ENCODE results near the gene CDC27.

- TF ChIP-seq EGR1 (IDR thresholded peaks at IDR 0.05; ENCODE audit: low read depth) (no peak), CTCF (IDR thresholded peaks at IDR 0.05 in 2 of 3, conservative IDR thresholded peaks at IDR 0.05 in 1 of 3; ENCODE audit: borderline replicate concordance in 1 of 3, insufficient read depth in 1 of 3, low read depth in 2 of 3, low read length in 2 of 3) (no peak), POLR2A (IDR thresholded peaks at IDR 0.05; ENCODE audit: borderline replicate concordance, extremely low read depth, insufficient read depth, insufficient read length) (no peak), POLR2AphosphoS5 (IDR thresholded peaks at IDR 0.05; ENCODE audit: low read depth, low read length) (no peak), YY1 (IDR thresholded peaks at IDR 0.05; ENCODE audit: extremely low read depth, insufficient replicate concordance, low read depth, low read length) (no peak), REST (IDR thresholded peaks at IDR 0.05; ENCODE audit: low read depth) (no peak), SIN3A (IDR thresholded peaks at IDR 0.05; ENCODE audit: low read depth) (no peak), SP1 (IDR thresholded peaks at IDR 0.05; ENCODE audit: low read depth) (no peak), EZH2phosphoT487 (IDR thresholded peaks at IDR 0.05; ENCODE audit: borderline replicate concordance) (no peak), EZH2 (IDR thresholded peaks at IDR 0.05) (no peak), CEBPB (IDR thresholded peaks at IDR 0.05; ENCODE audit: low read depth) (no peak), CBX3 (IDR thresholded peaks at IDR 0.05; ENCODE audit: low read depth) (no peak), FOSL1 (IDR thresholded peaks at IDR 0.05; ENCODE audit: low read depth) (no peak), ZNF274 (IDR thresholded peaks at IDR 0.05; ENCODE audit: low read depth, low read length) (no peak)
These were observed 15.1 kb upstream of the CDC27 start for GRCh38 chr17:47203984-47204721.

All from HCT116 (cell line).